ENCODE results near the gene ARHGAP26. TPM values are rescaled to one million over a fixed set of nuclear protein-coding genes. Genes with fewer than 3 reads are reported as not detected.

ARHGAP26 gene
- total RNA-seq, 1 experiment from 2014 or later = 34.5 TPM

DNA sequence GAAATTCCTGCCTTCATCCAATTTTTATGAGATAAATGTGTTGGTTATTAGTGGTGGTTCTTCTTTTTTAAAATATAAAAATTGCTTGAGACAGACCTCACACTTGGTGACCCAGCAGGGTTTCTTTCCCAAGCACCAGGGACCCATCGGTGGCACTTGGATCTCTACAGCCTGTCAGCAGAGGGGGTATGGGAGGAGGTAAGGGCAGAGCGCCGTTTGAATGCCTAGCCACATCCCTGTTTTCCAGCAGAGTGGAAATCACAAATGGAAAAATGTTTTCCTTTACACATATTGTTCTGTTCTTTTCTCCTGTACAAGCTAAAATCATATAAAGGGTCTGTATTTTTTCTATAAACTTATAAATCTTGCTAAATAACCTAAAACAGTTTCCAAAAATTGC is 385.3 kb downstream of the ARHGAP26 start:
- ATAC-seq = no peak
- CTCF ChIA-PET = no interaction called here
- peak overlapping the region; percentile 55 for H3K4me2 ChIP-seq (ENCODE audit: low read length)

DNA sequence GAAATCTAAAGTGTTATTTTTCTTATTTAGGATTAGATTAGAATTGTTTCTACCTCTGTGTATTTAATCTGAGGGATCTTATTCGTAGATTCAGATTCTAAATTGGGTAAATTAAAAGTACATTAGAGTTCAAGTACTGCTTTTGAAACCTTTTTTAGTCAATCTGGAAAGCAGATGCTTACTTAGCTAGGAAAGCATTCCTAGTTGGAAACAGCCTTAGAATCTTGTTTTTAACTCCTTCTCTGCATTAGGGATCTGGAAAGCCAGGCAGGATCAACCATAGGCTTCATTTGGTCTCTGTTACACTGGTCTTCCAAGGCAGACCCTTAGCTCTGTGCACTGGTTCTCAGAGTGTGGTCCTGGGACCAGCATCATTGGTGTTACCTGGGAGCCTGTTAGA is 385.9 kb downstream of the ARHGAP26 start:
- POLR2A ChIA-PET = no interaction called here
- intact Hi-C loops (cut with micrococcal nuclease) = no loop called here

More for the DNA sequence above, 385.3 kb downstream of the ARHGAP26 start:
- no peaks in the 10 kb centered on the region for H3K36me3 ChIP-seq (ENCODE audit: control insufficient read depth in 1 of 2, insufficient read depth in 2 of 2, low read length in 2 of 2)
- no peaks in the 10 kb centered on the region for H3K27me3 ChIP-seq (ENCODE audit: insufficient read depth, low read length)
- no peak for DNase-seq (ENCODE audit: low read depth, low spot score)
- ChIA-PET RAD21 (ENCODE audit: low non-redundant PET in 1 of 2, low total read pairs in 2 of 2, uncharacterized antibody in 2 of 2, unreplicated experiment in 2 of 2) (no interaction called here), POLR2A (no interaction called here)
- peaks cover 3 to 17% of the 10 kb centered on the region in 2 experiments for H3K4me1 ChIP-seq (ENCODE audit: control insufficient read depth in 1 of 2, insufficient read depth in 2 of 2, low read length in 2 of 2)
- no TSS peak for BruUV-seq (replicated peaks)
- no peaks in the 10 kb centered on the region for H4K20me1 ChIP-seq (ENCODE audit: insufficient read depth)
- H3K9me3 ChIP-seq (ENCODE audit: control insufficient read depth in 1 of 2, insufficient read depth in 1 of 2, low read depth in 1 of 2, low read length in 2 of 2) = no peaks in the 10 kb centered on the region
- no peak overlapping the region for H3K4me3 ChIP-seq (replicated peaks in 1 of 2; ENCODE audit: low read depth in 1 of 2, low read length in 2 of 2)
- intact Hi-C loops (cut with micrococcal nuclease) = no loop called here
- H3K27ac ChIP-seq (ENCODE audit: low read depth, low read length) = no peak overlapping the region
- no peak overlapping the region for H2AFZ ChIP-seq (ENCODE audit: low read depth, low read length, poor library complexity, severe bottlenecking)
- TF ChIP-seq YY1 (IDR thresholded peaks at IDR 0.05; ENCODE audit: extremely low read depth, insufficient replicate concordance, low read depth, low read length) = no peak
- no peak for TF ChIP-seq CBX3 (IDR thresholded peaks at IDR 0.05; ENCODE audit: low read depth)
- TF ChIP-seq, protein P1, sequence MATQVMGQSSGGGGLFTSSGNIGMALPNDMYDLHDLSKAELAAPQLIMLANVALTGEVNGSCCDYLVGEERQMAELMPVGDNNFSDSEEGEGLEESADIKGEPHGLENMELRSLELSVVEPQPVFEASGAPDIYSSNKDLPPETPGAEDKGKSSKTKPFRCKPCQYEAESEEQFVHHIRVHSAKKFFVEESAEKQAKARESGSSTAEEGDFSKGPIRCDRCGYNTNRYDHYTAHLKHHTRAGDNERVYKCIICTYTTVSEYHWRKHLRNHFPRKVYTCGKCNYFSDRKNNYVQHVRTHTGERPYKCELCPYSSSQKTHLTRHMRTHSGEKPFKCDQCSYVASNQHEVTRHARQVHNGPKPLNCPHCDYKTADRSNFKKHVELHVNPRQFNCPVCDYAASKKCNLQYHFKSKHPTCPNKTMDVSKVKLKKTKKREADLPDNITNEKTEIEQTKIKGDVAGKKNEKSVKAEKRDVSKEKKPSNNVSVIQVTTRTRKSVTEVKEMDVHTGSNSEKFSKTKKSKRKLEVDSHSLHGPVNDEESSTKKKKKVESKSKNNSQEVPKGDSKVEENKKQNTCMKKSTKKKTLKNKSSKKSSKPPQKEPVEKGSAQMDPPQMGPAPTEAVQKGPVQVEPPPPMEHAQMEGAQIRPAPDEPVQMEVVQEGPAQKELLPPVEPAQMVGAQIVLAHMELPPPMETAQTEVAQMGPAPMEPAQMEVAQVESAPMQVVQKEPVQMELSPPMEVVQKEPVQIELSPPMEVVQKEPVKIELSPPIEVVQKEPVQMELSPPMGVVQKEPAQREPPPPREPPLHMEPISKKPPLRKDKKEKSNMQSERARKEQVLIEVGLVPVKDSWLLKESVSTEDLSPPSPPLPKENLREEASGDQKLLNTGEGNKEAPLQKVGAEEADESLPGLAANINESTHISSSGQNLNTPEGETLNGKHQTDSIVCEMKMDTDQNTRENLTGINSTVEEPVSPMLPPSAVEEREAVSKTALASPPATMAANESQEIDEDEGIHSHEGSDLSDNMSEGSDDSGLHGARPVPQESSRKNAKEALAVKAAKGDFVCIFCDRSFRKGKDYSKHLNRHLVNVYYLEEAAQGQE (IDR thresholded peaks at IDR 0.05; ENCODE audit: low read depth) = no peak
- TF ChIP-seq FOSL1 (IDR thresholded peaks at IDR 0.05; ENCODE audit: low read depth) = no peak
- H3K79me2 ChIP-seq (ENCODE audit: insufficient read depth, low read length) = no peaks in the 10 kb centered on the region
- no peak overlapping the region for H3K9ac ChIP-seq (ENCODE audit: low read length)
- H3K9me2 ChIP-seq (ENCODE audit: insufficient read depth) = no peaks in the 10 kb centered on the region

More for the DNA sequence above, 385.9 kb downstream of the ARHGAP26 start:
- Histone ChIP-seq H3K4me1 (ENCODE audit: control insufficient read depth in 1 of 2, insufficient read depth in 2 of 2, low read length in 2 of 2) (peaks cover 3 to 17% of the 10 kb centered on the region in 2 experiments), H3K27me3 (ENCODE audit: insufficient read depth, low read length) (no peaks in the 10 kb centered on the region), H3K79me2 (ENCODE audit: insufficient read depth, low read length) (no peaks in the 10 kb centered on the region), H2AFZ (ENCODE audit: low read depth, low read length, poor library complexity, severe bottlenecking) (no peak overlapping the region), H3K4me3 (replicated peaks in 1 of 2; ENCODE audit: low read depth in 1 of 2, low read length in 2 of 2) (no peak overlapping the region), H3K4me2 (ENCODE audit: low read length) (no peak overlapping the region), H3K9me3 (ENCODE audit: control insufficient read depth in 1 of 2, insufficient read depth in 1 of 2, low read depth in 1 of 2, low read length in 2 of 2) (no peaks in the 10 kb centered on the region), H3K9me2 (ENCODE audit: insufficient read depth) (no peaks in the 10 kb centered on the region), H3K9ac (ENCODE audit: low read length) (no peak overlapping the region), H3K36me3 (ENCODE audit: control insufficient read depth in 1 of 2, insufficient read depth in 2 of 2, low read length in 2 of 2) (no peaks in the 10 kb centered on the region), H4K20me1 (ENCODE audit: insufficient read depth) (no peaks in the 10 kb centered on the region), H3K27ac (ENCODE audit: low read depth, low read length) (no peak overlapping the region)
- ChIA-PET CTCF (no interaction called here), RAD21 (ENCODE audit: low non-redundant PET in 1 of 2, low total read pairs in 2 of 2, uncharacterized antibody in 2 of 2, unreplicated experiment in 2 of 2) (no interaction called here)
- BruUV-seq (replicated peaks) = no TSS peak
- ATAC-seq (no peak), DNase-seq (ENCODE audit: low read depth, low spot score) (no peak)
- TF ChIP-seq POLR2A (IDR thresholded peaks at IDR 0.05; ENCODE audit: borderline replicate concordance, extremely low read depth, insufficient read depth, insufficient read length) (no peak), POLR2AphosphoS5 (IDR thresholded peaks at IDR 0.05; ENCODE audit: low read depth, low read length) (no peak)
